GM10266 (cell line): ENCODE measurements around the gene NCBP3.
A peak's percentile ranks its signal among the peaks of the same experiment; 100 is the strongest.

ENCODE experiments used
- DNase-seq: peaks from one replicate; pipeline ENCODE4 v3.0.0; 2012; ENCODE audit errors: extremely low spot score
- TF ChIP-seq, protein P1 (sequence below): IDR thresholded peaks from 2 replicates; pipeline ENCODE4 v1.5.1; 2012; ENCODE audit warnings: mild to moderate bottlenecking, low read depth; ENCODE audit not compliant: control insufficient read depth, insufficient read depth; ENCODE audit errors: missing control alignments

Gene NCBP3

DNA sequence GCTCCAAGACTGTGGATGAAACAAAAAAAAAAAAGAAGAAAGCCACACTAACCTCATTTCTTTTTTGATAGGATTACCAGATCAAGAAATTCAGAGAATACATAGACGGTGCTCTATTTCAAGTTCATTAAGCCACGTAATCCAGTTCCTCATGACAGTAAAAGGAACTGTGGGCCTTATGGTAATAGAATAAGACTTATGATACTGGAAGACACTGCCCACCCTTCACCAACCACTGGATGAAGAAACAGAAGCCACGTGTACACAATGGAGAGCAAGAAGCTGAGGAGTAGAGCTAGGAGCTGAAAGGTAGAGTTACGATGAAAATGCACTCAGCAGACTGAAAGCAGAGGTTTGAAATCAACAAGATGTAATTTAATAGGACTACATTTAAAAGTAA, 11.2 kb downstream of the NCBP3 start:
- TF ChIP-seq, protein P1, sequence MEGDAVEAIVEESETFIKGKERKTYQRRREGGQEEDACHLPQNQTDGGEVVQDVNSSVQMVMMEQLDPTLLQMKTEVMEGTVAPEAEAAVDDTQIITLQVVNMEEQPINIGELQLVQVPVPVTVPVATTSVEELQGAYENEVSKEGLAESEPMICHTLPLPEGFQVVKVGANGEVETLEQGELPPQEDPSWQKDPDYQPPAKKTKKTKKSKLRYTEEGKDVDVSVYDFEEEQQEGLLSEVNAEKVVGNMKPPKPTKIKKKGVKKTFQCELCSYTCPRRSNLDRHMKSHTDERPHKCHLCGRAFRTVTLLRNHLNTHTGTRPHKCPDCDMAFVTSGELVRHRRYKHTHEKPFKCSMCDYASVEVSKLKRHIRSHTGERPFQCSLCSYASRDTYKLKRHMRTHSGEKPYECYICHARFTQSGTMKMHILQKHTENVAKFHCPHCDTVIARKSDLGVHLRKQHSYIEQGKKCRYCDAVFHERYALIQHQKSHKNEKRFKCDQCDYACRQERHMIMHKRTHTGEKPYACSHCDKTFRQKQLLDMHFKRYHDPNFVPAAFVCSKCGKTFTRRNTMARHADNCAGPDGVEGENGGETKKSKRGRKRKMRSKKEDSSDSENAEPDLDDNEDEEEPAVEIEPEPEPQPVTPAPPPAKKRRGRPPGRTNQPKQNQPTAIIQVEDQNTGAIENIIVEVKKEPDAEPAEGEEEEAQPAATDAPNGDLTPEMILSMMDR = no peak
- DNase-seq = no peak

DNA sequence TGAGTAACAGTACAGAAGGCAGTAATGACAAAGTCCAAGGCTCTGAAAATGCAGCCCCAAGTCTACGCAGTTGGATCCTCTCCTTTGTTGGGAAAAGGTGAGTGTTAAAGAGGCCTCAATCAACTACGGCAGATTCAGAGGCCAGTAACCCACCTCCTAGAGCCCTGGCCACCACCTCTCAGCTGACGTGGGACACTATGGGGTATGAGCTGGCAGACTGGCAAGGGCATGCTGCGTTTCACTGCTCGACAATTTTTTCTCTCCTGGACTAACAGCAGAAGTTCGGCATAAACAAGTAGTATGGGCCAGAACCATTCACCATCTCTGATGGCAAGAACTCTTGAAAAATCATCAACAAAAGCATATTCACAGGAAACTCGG, 17.2 kb downstream of the NCBP3 start:
- DNase-seq = no peak
- TF ChIP-seq, protein P1 = no peak

DNA sequence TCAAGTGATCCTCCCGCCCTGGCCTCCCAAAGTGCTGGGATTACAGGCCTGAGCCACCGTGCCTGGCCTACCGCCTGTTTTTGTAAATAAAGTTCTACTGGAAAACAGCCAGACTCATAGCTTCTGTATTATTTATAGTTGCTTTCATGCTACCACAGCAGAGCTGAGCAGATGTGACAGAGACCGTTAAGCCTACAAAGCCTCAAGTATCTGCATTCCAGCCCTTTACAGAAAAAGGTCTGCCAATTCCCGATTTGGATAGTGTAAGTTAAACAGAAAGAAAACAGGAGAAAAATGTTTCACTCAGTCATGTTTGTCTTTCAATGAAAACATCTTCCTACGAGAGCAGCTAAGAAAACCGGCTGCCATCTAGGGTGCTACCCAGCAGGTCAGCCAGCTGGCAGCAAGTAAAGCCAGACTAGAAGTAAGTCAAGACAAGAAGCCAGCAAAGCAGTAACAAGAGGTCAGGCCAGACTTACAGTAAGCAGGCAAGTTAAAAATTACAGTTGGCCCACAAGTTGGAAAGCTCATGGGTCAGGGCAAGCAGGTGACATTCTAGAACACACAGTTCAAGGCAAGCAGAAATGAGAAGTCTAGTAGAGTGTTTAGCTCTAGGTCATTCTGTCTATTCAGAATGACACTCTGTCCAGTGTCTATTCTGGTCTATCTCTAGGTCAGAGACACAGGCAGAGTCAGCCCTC, 17.7 kb downstream of the NCBP3 start:
- TF ChIP-seq, protein P1 = no peak
- DNase-seq = no peak

DNA sequence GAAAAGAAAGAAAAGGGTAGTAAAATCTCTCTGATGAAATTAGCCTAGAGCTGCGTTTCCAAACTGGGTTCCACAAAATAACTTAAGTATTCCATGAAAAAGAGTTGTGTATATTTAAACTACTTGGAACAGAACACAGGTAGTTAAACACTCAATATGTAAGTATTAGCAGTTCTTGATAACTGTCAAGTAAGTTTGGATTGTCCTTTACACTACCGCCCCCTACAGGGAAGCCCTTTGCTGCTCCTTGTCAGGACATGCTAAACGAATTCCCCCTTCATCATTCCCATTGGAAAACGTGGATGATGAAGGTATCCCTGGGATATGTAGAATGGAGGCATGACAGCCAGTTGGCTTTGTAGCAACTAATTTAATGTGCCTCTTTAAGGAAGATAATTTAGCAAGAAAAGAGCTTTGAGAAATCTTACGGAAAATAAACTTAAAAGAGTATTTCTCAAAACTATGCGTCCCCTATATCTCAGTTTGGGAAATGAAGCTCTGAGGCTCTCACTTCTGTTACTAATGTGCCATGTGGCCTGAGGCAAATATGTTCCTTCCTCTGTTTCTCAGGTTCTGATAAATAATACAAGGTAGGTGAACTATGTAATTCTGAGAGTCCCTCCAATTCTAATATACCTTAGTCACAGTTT, 18.8 kb downstream of the NCBP3 start:
- peak; percentile 48 for DNase-seq
- TF ChIP-seq, protein P1 = peak; percentile 76

DNA sequence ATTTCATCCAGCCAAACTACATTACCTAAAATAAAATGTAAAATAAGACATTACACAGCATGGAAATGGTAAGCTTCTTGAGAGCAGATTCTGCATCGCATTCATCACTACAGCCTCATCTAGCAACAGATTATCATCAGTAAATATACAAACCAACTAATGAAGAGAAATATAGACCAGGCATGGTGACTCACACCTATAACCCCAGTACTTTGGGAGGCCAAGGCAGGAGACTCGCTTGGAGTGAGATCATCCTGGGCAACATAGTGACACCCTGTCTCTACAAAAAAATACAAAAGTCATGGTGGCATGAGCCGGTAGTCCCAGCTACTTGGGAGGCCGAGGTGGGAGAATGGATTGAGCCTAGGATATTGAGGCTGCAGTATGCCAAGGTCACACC, 19.9 kb downstream of the NCBP3 start:
- TF ChIP-seq, protein P1 = no peak
- no peak for DNase-seq

DNA sequence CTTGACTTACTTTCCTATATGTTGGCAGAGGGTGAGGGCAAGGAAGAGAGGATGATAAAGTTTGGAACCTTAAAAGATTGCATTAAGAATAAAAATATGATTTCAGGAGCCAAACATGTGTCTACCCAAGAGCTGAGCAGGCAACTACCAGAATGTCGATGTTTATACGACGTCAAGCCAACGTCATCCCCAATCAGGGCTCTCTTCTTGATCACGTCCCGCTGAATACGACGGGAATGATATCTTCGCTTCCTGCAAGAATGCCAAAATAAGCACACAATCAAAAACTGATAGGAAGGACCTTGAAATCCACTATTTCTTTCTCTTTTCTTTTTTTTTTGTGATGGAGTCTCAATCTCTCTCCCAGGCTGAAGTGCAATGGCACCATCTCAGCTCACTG, 24.9 kb downstream of the NCBP3 start:
- no peak for DNase-seq
- TF ChIP-seq, protein P1 = no peak

DNA sequence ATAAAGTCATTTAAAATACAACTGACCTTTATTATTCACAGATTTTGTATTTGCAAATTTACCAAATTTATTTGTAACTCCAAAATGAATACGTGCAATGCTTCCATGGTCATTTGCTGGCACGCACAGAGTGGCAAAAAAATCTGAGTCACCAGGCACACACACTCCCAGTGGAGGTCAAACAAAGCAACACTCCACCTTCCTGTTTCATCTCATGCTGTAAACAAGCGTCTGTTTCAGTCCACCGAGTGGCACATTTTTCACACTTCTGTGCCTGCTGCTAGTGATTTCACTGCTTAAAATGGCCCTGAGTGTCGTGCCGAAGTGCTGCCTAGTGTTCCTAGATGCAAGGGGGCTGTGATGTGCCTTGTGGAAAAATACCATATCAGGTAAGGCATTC, 27.3 kb downstream of the NCBP3 start:
- DNase-seq = no peak

More for the DNA sequence above, 27.3 kb downstream of the NCBP3 start:
- TF ChIP-seq, protein P1 = no peak
